Embryonic facial prominence (tissue), 1 donor: ENCODE measurements around the gene CLIP2.
"Not testable (repeated sequence)": the region's sequence is repeated elsewhere in the genome, so short reads cannot be mapped to it uniquely, and the experiment has no call there.

Experiments
- DNase-seq: peaks from one replicate; pipeline ENCODE4 v3.0.0-alpha.2; 2016; ENCODE audit errors: extremely low spot score

Gene CLIP2

DNA sequence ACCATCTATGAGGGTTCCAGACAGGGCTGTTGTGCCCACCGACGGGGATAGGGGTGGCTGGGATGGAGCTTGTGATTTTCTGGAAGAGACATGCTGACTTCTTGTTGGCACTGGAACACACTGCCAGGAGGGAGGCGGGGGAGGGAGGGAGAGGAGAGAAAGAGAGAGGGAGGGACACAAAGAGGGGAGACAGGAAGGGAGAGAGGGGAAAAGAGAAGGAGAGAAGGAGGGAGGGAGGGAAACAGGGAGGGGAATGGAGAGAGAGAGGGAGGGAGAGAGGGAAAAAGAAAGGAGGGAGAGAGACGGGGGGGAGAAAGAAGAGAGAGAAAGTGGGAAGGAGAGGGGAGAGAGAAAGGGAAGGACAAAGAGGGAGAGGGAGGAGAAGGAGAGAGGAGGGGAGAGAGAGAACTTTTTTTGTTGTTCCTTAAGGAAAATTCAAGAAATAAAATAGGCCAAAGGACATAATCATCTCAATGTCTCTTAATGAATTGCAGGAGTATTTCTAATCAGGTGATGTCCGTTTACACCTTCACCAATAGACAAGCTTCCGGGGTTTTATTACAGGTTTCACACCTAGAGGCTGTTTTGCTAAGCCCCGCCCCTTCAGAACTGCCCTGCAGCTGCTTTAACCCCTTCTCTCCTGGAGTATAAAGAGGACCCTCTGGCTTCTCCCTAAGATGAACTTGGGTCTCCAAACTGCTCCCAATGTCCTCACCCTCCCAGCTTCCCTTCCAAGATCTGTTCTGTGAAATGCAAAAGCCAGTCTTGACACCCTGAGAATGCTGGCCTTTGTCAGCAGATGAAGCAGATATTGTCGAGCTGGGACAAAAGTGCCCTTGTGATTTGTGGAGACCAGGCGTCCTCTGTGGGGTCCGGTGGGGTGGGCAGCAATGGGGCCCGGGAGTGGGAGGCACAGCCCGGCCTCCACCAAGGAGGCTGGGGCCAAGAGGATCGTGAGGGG is 82.5 kb downstream of the CLIP2 start:
- no peak for DNase-seq

DNA sequence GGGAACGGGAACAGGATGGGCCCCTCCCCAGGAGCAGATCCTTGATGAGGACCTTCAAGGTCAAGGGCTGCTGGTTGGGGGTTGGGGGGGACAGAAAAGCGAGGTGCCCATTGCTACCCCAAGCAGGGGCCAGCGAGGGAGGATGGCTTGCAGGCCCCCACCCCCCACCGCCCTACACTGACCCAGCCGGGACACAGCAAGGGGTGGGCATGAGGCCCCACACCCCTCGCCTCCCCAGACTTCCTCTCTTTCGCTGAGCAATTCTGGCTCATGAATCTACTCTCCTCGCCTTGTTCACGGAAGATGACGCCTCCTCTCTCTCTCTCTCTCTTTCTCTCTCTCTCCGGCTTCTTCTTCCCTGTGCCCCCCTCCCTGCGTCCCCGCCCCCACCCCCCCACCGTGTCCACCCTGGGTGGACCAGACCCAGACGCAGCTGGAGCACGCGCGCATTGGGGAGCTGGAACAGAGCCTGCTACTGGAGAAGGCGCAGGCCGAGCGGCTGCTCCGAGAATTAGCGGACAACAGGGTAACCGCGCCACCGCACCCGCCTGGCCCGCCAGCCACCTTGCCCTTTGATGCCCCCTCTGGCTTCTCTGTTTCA is 83.4 kb downstream of the CLIP2 start:
- no peak for DNase-seq

DNA sequence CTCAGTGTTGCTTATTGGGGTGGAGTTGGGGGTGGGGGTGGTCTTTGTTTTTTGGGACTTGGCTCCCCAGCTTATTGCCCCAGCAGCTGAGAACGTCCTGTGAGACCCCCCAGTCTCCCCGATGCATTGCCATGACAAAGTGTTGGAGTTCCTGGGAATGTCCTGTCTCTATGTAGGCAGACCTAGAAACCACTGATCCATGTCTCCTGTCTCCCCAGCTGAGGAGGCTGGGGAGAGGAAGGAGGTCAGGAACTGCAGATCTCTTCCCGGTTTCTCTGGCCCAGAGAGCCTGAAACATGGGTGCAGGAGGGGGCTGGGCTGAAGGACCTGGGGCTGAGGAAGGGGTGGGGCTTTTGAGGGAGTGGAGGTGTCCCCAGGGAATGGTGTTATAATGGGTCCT is 84.3 kb downstream of the CLIP2 start:
- no peak for DNase-seq

DNA sequence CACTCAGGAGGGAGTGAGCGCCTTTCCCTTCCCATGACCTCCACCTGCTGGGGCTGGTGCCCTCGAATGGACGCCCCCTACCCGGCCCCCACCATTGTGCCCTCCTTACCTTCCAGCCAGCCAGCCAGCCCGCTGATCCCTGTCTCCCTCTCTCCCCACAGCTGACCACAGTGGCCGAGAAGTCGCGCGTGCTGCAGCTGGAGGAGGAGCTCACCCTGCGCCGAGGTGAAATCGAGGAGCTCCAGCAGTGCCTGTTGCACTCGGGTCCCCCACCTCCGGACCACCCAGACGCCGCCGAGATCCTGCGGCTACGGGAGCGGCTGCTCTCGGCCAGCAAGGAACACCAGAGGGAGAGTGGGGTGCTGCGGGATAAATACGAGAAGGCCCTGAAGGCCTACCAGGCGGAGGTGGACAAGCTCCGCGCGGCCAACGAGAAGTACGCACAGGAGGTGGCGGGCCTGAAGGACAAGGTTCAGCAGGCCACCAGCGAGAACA is 86.6 kb downstream of the CLIP2 start:
- DNase-seq, result no peak

DNA sequence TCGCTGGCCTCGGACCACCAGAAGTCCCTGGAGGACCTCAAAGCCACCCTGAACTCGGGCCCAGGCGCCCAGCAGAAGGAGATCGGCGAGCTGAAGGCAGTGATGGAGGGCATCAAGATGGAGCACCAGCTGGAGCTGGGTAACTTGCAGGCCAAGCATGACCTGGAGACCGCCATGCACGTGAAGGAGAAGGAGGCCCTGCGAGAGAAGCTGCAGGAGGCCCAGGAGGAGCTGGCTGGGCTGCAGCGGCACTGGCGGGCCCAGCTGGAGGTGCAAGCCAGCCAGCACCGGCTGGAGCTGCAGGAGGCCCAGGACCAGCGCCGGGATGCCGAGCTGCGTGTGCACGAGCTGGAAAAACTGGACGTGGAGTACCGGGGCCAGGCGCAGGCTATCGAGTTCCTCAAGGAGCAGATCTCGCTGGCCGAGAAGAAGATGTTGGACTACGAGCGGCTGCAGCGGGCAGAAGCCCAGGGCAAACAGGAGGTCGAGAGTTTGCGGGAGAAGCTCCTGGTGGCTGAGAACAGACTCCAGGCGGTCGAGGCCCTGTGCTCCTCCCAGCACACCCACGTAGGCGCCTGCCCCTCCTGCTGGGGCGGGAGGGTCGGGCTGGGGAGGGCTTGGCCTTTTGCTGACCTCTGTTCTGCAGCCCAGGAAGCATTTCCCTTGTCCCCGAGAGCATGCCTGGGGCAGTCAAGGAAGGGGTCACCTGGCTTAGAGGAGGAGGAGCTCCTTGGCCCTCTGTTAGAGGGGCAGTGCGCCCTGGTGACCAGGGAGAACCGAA is 87.2 kb downstream of the CLIP2 start:
- no peak for DNase-seq

DNA sequence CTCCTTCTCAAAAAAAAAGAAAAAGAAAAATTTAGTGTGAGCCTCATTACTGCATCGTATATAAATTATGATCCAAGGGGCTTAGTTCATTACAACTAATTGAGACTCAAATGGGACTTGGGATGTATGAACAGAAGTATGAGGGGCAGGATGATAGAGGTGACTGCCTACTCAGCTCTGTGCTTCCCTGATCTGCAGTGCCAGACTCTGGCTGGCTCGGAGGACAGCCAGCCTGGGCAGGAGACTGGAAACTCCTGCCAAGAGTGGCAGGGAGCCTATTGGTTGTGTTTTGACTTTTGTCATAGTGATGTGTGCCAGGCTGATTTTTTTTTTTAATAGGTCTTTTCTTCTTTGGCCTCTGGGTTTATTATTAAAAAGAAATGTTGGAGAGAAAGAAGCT is 90.7 kb downstream of the CLIP2 start:
- DNase-seq, result no peak

DNA sequence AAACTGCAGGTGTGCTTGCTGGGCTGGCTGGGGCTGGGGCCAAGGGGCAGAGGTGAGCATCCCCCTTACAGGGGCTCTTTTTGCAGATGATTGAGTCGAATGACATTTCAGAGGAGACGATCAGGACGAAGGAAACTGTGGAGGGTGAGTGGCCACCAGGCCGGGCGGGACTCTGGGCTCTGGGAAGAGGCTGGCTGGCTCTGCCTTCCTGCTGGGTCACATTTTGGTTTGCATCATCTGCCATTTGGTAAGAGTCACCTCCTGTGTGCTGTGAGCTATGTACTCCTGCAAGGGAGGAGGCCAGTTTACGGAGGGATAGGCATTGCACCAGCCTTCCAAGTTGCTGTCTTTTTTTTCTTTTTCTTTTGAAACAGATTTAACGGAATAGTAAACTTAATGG is 91.5 kb downstream of the CLIP2 start:
- DNase-seq, result no peak

DNA sequence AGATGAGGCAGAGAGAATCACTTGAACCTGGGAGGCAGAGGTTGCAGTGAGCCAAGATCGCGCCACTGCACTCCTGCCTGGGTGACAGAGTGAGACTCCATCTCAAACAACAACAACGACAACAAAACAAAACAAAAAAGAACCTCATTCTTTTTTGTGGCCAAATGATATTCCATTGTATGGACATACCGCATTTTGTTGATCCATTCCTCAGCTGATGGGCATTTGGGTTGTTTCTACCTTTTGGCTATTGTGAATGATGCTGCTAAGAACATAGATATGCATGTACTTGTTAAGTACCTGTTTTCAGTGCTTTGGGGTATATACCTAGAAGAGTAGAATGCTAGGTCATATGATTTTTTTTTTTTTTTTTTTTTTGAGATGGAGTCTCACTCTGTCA is 94.9 kb downstream of the CLIP2 start:
- DNase-seq, result not testable (repeated sequence)

DNA sequence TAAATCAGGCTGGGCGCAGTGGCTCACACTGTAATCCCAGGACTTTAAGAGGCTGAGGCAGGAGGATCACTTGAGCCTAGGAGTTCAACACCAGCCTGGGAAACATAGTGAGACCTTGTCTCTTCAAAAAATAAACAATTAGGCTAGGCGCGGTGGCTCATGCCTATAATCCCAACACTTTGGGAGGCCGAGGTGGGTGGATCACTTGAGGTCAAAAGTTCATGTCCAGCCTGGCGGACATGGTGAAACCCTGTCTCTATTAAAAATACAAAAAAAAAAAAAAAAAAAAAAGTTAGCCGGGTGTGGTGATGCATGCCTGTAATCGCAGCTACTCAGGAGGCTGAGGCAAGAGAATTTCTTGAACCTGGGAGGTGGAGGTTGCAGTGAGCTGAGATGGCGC is 95.6 kb downstream of the CLIP2 start:
- not testable (repeated sequence) for DNase-seq

DNA sequence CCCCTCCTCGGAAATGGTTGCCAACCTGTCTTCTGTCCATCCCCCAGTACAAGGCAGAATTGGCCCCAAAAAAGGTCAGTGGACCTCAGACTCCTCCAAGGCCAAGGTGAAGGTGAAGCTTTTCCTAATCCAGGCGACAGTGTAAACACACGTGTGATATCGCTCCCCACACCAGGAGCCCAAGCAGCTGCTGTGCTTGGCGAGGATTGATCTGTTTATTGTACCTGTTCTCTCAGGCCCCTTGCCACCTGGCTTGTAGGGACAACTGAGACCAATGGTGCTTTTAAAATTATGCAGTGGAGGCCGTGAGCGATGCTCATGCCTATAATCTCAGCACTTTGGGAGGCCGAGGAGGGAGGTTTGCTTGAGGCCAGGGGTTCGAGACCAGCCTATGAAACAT is 98.4 kb downstream of the CLIP2 start:
- DNase-seq, result no peak

DNA sequence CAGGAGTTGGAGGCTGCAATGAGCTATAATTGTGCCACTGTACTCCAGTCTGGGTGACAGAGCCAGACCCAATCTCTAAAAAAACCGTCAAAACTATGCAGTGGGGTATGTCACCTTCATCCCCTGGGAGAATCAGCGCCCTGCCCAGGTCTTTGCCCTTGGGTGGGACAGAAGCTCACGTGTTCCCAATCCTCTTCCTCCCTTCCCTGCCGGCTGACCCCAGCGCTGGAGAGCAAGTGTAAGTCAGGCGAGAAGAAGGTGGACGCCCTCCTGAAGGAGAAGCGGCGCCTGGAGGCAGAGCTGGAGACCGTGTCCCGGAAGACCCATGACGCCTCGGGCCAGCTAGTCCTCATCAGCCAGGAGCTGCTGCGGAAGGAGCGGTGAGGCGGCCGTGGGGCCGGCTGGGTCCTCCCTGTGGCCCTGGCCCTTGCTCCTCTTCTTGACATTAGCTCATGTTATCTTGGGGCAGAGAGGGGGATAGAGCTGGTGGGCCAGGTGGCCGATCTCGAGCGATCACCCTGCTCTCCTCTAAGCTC is 99.7 kb downstream of the CLIP2 start:
- no peak for DNase-seq

DNA sequence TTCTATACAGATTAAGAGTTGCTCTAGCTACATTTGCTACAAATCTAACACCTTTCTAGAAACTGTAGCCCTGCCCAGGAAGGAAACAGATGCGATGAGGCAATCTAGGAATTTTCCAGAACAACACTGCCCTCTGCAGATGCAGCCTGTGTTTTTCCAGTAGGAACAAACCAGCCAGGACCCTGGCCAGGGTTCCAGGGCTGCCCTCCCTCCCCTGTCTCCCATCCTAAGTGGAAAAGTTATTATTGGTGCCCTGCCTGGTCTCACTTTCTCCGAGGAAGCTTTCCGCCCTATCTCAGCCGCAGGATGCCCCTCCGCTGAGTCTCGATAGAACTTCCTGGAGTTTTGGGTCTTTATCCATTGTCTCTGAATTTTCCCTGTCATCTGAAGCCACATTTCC is 104.5 kb downstream of the CLIP2 start:
- DNase-seq, result not testable (repeated sequence)

DNA sequence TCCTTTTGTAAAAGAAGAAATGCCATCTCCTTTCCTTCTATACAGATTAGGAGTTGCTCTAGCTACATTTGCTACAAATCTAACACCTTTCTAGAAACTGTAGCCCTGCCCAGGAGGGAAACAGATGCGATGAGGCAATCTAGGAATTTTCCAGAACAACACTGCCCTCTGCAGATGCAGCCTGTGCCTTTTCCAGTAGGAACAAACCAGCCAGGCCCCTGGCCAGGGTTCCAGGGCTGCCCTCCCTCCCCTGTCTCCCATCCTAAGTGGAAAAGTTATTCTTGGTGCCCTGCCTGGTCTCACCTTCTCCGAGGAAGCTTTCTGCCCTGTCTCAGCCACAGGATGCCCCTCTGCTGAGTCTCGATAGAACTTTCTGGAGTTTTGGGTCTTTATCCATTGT is 105.4 kb downstream of the CLIP2 start:
- DNase-seq, result not testable (repeated sequence)

DNA sequence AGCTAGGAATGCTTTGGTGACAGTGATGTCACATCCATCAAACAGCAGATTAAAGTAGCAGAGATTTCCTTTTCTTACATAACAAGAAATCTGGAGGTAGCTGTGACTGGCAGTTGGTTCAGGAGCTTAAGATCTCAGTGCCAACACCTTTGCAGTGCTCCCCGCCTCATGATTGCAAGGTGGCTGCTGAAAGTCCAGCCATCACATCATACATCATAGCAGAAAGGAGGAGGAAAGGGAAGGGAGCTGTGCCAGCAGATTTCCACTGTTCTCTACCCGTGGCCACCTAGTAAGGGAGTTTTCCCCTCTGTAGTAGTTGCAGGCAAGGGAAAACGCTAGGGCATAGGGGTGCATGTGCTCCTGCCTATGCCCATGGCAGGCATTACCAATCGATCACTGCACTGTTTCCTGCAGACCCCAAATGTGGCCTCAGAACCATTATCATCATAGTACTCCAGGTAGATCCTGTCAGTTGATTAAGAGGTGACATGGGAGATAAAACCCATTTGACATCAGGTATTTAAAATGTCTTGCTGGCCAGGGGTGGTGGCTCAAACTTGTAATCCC is 106.6 kb downstream of the CLIP2 start:
- DNase-seq, result no peak

DNA sequence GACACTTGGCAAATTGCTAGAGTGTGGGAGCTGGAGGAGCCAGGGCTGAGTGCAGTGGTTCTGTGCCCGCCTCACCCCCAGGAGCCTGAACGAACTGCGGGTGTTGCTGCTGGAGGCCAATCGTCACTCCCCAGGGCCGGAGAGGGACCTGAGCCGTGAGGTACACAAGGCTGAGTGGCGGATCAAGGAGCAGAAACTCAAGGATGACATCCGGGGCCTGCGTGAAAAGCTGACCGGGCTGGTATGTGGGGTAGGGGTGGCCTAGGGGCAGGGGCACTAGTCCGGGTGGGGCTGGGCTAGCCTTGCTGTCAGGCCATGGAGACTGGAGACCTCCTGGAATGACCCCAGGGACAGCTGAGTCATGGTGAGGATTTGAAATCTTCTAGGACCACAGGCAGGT is 107.8 kb downstream of the CLIP2 start:
- no peak for DNase-seq

DNA sequence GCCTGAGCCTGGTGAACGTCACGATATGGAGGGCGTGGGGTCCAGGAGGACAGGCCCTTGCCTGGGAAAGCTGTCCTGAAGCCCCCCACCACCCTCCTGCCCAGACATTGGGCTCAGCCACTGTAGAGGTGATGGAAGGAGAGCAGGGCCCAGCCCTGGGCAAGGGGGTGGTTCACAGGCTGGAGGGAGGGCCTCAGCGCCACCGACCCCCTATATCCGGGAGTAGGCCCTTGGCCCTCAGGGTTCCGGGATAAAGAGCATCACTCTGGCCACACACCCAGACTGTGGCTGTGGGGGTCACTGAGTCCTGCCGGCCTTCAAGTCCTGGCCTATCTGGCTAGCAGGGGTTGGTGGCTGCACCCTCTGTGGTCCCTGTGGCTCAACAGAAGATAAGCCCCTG is 109.2 kb downstream of the CLIP2 start:
- no peak for DNase-seq

DNA sequence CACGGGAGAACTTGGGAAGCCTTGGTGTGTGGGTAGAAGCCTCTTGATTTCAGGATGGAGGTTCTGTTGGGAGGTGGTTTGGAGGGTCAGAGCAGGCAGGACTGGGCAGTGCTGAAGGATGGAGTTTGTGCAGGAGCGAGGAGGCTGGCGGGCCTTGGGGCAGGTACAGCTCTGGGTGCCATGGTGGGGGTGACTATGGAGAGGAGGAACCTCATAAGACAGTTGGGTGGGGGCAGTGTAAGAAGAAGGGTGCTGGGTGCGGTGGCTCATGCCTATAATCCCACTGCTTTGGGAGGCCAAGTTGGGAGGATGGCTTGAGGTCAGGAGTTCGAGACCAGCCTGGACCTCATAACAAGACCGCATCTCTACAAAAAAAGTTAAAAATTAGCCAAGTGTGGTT is 109.8 kb downstream of the CLIP2 start:
- DNase-seq, result no peak

DNA sequence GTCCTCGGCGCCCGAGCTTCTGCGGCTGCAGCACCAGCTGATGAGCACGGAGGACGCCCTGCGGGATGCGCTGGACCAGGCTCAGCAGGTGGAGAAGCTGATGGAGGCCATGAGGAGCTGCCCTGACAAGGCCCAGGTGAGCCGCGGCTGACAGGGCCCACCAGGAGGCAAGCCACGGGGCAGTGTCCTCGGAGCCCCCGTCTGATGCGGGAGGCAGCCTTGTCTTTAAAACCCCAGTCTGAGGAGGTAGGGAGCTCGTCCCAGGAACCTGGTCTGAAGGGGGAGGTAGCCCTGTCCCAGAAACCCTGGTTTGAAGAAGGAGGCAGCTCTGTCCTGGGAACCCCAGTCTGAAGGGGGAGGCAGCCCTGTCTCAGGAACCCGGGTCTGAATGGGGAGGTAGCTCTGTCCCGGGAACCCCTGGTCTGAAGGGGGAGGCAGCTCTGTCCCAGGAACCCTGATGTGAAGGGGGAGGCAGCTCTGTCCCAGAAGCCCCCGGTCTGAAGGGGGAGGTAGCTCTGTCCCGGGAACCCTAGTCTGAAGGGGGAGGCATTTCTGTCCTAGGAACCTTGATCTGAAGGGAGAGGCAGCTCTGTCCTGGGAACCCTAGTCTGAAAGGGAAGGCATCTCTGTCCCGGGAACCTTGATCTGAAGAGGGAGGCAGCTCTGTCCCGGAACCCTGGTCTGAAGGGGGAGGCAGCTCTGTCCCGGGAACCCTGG is 111.4 kb downstream of the CLIP2 start:
- no peak for DNase-seq

DNA sequence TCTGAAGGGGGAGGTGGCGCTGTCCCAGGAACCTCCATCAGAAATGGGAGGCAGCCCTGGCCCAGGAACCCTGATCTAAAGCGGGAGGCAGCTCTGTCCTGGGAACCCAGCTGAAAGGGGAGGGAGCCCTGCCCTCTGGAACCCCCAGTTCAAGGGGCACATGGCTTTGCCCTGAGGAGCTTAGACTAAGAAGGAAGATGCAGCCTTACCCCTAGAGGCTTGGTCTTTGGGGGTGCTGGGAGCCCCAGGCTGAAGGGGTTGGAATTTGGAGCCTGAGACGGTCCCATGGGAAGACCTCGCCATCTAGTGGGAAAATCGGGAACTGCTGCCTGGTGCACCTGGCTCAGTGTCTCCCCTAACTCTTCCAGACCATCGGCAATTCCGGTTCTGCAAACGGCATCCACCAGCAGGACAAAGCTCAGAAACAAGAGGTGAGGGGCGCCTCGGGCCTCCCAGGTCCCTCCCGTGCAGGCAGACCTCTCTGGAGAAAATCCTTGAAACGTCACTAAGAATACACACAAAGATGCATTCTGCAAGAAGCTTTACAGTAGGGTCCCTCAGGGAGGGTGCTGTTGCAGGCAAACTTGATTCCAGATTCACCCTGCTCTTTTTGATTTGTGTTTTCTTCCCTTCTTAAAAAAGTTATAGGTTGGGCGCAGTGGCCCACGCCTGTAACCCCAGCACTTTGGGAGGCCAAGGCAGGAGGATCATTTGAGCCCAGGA is 112.1 kb downstream of the CLIP2 start:
- no peak for DNase-seq

DNA sequence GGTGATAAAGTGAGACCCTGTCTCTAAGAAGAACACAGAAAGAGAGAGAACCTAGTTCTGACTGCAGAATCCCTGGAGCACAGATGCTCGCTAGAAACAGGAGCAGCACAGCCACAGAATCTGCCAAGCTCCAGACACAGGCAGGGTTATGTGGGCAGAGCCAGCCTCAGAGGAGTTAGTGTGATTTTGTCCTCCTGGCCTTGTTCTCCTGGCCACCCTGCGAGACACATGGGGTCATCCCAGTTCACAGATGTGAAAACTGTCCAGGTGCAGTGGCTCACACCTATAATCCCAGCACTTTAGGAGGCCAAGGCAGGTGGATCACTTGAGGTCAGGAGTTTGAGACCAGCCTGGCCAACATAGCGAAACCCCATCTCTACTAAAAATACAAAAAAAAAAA is 113.5 kb downstream of the CLIP2 start:
- DNase-seq, result not testable (repeated sequence)
